H9 (cell line): ENCODE results near the gene PTGR1. TPM values are rescaled to one million over a fixed set of nuclear protein-coding genes. Genes with fewer than 3 reads are reported as not detected.

Source experiments
- DNase-seq: peaks from one replicate; pipeline ENCODE4 v3.0.0-alpha.2; 2017
- H2AFZ ChIP-seq: one replicate; pipeline ENCODE4 v1.6.1; 2013; ENCODE audit warnings: mild to moderate bottlenecking, low read length, control low read depth, moderate library complexity
- H2AK5ac ChIP-seq: 2 replicates; pipeline ENCODE4 v1.6.1; 2013; ENCODE audit warnings: low read length, control low read depth, mixed read lengths; ENCODE audit not compliant: insufficient read length
- H2BK120ac ChIP-seq: one replicate; pipeline ENCODE4 v1.6.1; 2013; ENCODE audit warnings: low read depth, mild to moderate bottlenecking, low read length, control low read depth, inconsistent platforms; ENCODE audit not compliant: poor library complexity, severe bottlenecking
- H2BK12ac ChIP-seq: 2 replicates; pipeline ENCODE4 v1.6.1; 2013; ENCODE audit warnings: low read length, control low read depth, mixed read lengths, low read depth; ENCODE audit not compliant: insufficient read length
- H2BK15ac ChIP-seq: 2 replicates; pipeline ENCODE4 v1.6.1; 2013; ENCODE audit warnings: low read depth, low read length, control low read depth
- H2BK20ac ChIP-seq: one replicate; pipeline ENCODE4 v1.6.1; 2013; ENCODE audit warnings: low read depth, mild to moderate bottlenecking, low read length, control low read depth, inconsistent platforms; ENCODE audit not compliant: poor library complexity, severe bottlenecking
- H2BK5ac ChIP-seq: 2 replicates; pipeline ENCODE4 v1.6.1; 2013; ENCODE audit warnings: low read length, control low read depth, mixed read lengths; ENCODE audit not compliant: insufficient read length
- H3K14ac ChIP-seq: 2 replicates; pipeline ENCODE4 v1.6.1; 2013; ENCODE audit warnings: low read length, control low read depth; ENCODE audit not compliant: insufficient read depth
- H3K18ac ChIP-seq: 2 replicates; pipeline ENCODE4 v1.6.1; 2013; ENCODE audit warnings: low read depth, mild to moderate bottlenecking, mixed read lengths, low read length, control low read depth; ENCODE audit not compliant: insufficient read length
- H3K23ac ChIP-seq: 2 replicates; pipeline ENCODE4 v1.6.1; 2013; ENCODE audit warnings: low read length, control low read depth, mixed read lengths, low read depth; ENCODE audit not compliant: insufficient read length
- H3K23me2 ChIP-seq: 2 replicates; pipeline ENCODE4 v1.6.1; 2013; ENCODE audit warnings: low read depth, mild to moderate bottlenecking, mixed read lengths, low read length, control low read depth; ENCODE audit not compliant: insufficient read length, poor library complexity, severe bottlenecking
- H3K27ac ChIP-seq: 2 replicates; pipeline ENCODE4 v1.5.1; 2013; ENCODE audit warnings: low read length, control low read depth, mixed read lengths, low read depth; ENCODE audit not compliant: insufficient read length
- H3K27me3 ChIP-seq: 2 replicates; pipeline ENCODE4 v1.6.1; 2013; ENCODE audit warnings: low read length, control low read depth, inconsistent platforms; ENCODE audit not compliant: insufficient read depth
- H3K4ac ChIP-seq: 2 replicates; pipeline ENCODE4 v1.6.1; 2013; ENCODE audit warnings: low read depth, mild to moderate bottlenecking, control low read depth, inconsistent platforms, low read length, moderate library complexity
- H3K4me1 ChIP-seq: 2 replicates; pipeline ENCODE4 v1.6.1; 2013; ENCODE audit warnings: low read length, control low read depth, inconsistent platforms; ENCODE audit not compliant: insufficient read depth
- H3K4me2 ChIP-seq: 2 replicates; pipeline ENCODE4 v1.6.1; 2013; ENCODE audit warnings: low read length, control low read depth, mixed read lengths; ENCODE audit not compliant: insufficient read length, insufficient read depth
- H3K56ac ChIP-seq: 2 replicates; pipeline ENCODE4 v1.6.1; 2013; ENCODE audit warnings: low read depth, mild to moderate bottlenecking, mixed read lengths, low read length, control low read depth; ENCODE audit not compliant: insufficient read length
- H3K79me1 ChIP-seq: 2 replicates; pipeline ENCODE4 v1.6.1; 2013; ENCODE audit warnings: low read depth, mild to moderate bottlenecking, moderate library complexity, low read length, control low read depth, inconsistent platforms; ENCODE audit not compliant: insufficient read depth, poor library complexity, severe bottlenecking
- H3K79me2 ChIP-seq: 2 replicates; pipeline ENCODE4 v1.6.1; 2013; ENCODE audit warnings: low read length, control low read depth, inconsistent platforms; ENCODE audit not compliant: insufficient read depth
- H3K9ac ChIP-seq: 2 replicates; pipeline ENCODE4 v1.6.1; 2013; ENCODE audit warnings: low read length, control low read depth, mixed read lengths; ENCODE audit not compliant: insufficient read length; ENCODE audit errors: extremely low read depth
- H3K9me3 ChIP-seq: one replicate; pipeline ENCODE4 v1.6.1; 2013; ENCODE audit warnings: low read depth, low read length, inconsistent platforms; ENCODE audit not compliant: control insufficient read depth
- H3T11ph ChIP-seq: one replicate; pipeline ENCODE4 v1.6.1; 2013; ENCODE audit warnings: mild to moderate bottlenecking, low read length, control low read depth, inconsistent platforms
- H4K20me1 ChIP-seq: one replicate; pipeline ENCODE4 v1.6.1; 2013; ENCODE audit not compliant: control insufficient read depth, insufficient read length, insufficient read depth
- H4K5ac ChIP-seq: 2 replicates; pipeline ENCODE4 v1.6.1; 2013; ENCODE audit warnings: low read depth, mild to moderate bottlenecking, mixed read lengths, low read length, control low read depth; ENCODE audit not compliant: insufficient read length
- H4K8ac ChIP-seq: replicated peaks from 2 replicates; pipeline ENCODE4 v1.6.1; 2013; ENCODE audit warnings: low read length, control low read depth, mixed read lengths, low read depth; ENCODE audit not compliant: insufficient read length
- H4K91ac ChIP-seq: 2 replicates; pipeline ENCODE4 v1.6.1; 2013; ENCODE audit warnings: low read depth, mild to moderate bottlenecking, moderate library complexity, mixed read lengths, low read length, control low read depth; ENCODE audit not compliant: insufficient read length
- H3K27ac Mint-ChIP-seq, 3 experiments: 2 replicates in 2 of 3; 3 replicates in 1 of 3; pipeline ENCODE4 v1.8.0; 2020 to 2021; ENCODE audit warnings: mixed read lengths in 3 of 3, mild to moderate bottlenecking in 1 of 3, moderate library complexity in 1 of 3
- H3K27me3 Mint-ChIP-seq: 2 replicates; pipeline ENCODE4 v1.8.0; 2021; ENCODE audit warnings: low read depth, mild to moderate bottlenecking, moderate library complexity, mixed read lengths
- H3K36me3 Mint-ChIP-seq, 3 experiments: 2 replicates in 2 of 3; 3 replicates in 1 of 3; pipeline ENCODE4 v1.8.0; 2020 to 2021; ENCODE audit warnings: low read depth in 3 of 3, mixed read lengths in 3 of 3; ENCODE audit not compliant: insufficient read depth in 1 of 3
- H3K4me1 Mint-ChIP-seq, 2 experiments: 2 replicates each; pipeline ENCODE4 v1.8.0; 2020; ENCODE audit warnings: mixed read lengths in 2 of 2
- H3K4me3 Mint-ChIP-seq, 2 experiments: 2 replicates in 1 of 2; 3 replicates in 1 of 2; pipeline ENCODE4 v1.8.0; 2020 to 2021; ENCODE audit warnings: mild to moderate bottlenecking in 2 of 2, mixed read lengths in 2 of 2, moderate library complexity in 1 of 2
- H3K9me3 Mint-ChIP-seq, 2 experiments: 2 replicates in 1 of 2; 3 replicates in 1 of 2; pipeline ENCODE4 v1.8.0; 2020; ENCODE audit warnings: mild to moderate bottlenecking in 2 of 2, mixed read lengths in 2 of 2, moderate library complexity in 1 of 2
- WGBS: extraction: QIAGEN DNeasy Blood & Tissue Kit; methylation state at CpG from one replicate; pipeline ENCODE4 v1.1.7; 2013; ENCODE audit warnings: missing lambda C conversion rate, low lambda C conversion rate, mixed read lengths; ENCODE audit not compliant: insufficient read length; ENCODE audit errors: extremely low coverage; 5-methylcytosine and 5-hydroxymethylcytosine counted together
- total RNA-seq: library from RNA; stranded (reverse); gene quantifications from 2 replicates; pipeline ENCODE4 v1.2.1, GENCODE V29; 2021
- TF ChIP-seq, protein P1 (sequence below): fragments of 200-600 bp; sonication (generic); conservative IDR thresholded peaks from 3 replicates; pipeline ENCODE4 v1.8.0; 2021; ENCODE audit warnings: antibody characterized with exemption, mild to moderate bottlenecking

PTGR1 gene
- total RNA-seq, 1 experiment from 2014 or later: 45.2 TPM

DNA sequence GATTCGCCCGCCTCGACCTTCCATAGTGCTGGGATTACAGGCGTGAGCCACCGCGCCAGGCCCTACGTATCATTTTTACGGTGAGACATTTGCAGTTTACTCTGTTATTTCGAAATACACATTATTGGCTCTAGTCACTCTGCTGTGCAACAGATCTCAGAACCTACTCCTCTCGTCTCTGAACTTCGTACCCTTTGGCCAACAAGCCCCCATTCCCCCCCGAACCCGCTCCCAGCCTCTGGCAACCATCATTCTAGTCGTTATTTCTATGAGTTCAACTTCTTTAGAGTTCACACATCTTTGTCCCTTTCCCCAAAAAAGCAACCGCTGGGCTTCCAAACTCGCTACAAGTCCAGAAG, 735 bp downstream of the PTGR1 start:
- DNase-seq: no peak
- Histone ChIP-seq H3K4ac (no peak overlapping the region), H3K18ac (no peak overlapping the region), H3K23me2 (peaks cover 18% of the 10 kb centered on the region), H3K27me3 (no peaks in the 10 kb centered on the region), H2BK5ac (no peak overlapping the region), H2BK120ac (no peak overlapping the region), H3K79me2 (no peaks in the 10 kb centered on the region), H2BK20ac (no peak overlapping the region), H2AFZ (no peak overlapping the region), H3K9ac (no peak overlapping the region), H4K8ac (no peak overlapping the region), H3K4me1 (no peaks in the 10 kb centered on the region), H4K5ac (no peak overlapping the region), H2BK15ac (no peak overlapping the region), H3K79me1 (no peaks in the 10 kb centered on the region), H3K56ac (no peak overlapping the region), H3K9me3 (no peaks in the 10 kb centered on the region), H4K91ac (no peak overlapping the region), H2AK5ac (no peak overlapping the region), H3K27ac (no peak overlapping the region), H3T11ph (no peak overlapping the region), H4K20me1 (no peaks in the 10 kb centered on the region), H3K4me2 (peak overlapping the region; percentile 100), H3K23ac (no peak overlapping the region), H3K14ac (no peak overlapping the region), H2BK12ac (no peak overlapping the region)
- H3K9me3 Mint-ChIP-seq: no peaks in the 10 kb centered on the region
- peak overlapping the region; percentile 82 to 90 for H3K4me3 Mint-ChIP-seq
- no CpG with 5 or more reads among the region's 16 CpGs for WGBS
- H3K4me1 Mint-ChIP-seq: peaks cover 6 to 7% of the 10 kb centered on the region in 2 experiments; a peak in 3 of 4 replicates
- peaks cover 12% of the 10 kb centered on the region for H3K27me3 Mint-ChIP-seq
- TF ChIP-seq, protein P1, sequence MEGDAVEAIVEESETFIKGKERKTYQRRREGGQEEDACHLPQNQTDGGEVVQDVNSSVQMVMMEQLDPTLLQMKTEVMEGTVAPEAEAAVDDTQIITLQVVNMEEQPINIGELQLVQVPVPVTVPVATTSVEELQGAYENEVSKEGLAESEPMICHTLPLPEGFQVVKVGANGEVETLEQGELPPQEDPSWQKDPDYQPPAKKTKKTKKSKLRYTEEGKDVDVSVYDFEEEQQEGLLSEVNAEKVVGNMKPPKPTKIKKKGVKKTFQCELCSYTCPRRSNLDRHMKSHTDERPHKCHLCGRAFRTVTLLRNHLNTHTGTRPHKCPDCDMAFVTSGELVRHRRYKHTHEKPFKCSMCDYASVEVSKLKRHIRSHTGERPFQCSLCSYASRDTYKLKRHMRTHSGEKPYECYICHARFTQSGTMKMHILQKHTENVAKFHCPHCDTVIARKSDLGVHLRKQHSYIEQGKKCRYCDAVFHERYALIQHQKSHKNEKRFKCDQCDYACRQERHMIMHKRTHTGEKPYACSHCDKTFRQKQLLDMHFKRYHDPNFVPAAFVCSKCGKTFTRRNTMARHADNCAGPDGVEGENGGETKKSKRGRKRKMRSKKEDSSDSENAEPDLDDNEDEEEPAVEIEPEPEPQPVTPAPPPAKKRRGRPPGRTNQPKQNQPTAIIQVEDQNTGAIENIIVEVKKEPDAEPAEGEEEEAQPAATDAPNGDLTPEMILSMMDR: no peak
- no peak overlapping the region; a peak in 1 of 7 replicates for H3K27ac Mint-ChIP-seq
- peaks cover 6 to 32% (median 28%) of the 10 kb centered on the region in 3 experiments for H3K36me3 Mint-ChIP-seq
